C1 segment of cervical spinal cord (tissue), 14 donors: ENCODE results near the gene SMYD3.

Experiments used
- DNase-seq, 14 donors: peaks; one replicate each; lab custom pipeline; 2025; lab: John Stamatoyannopoulos, UW

SMYD3 gene

GRCh38 chr1:246215510-246215903, 291.6 kb downstream of the SMYD3 start:
- peak in 2 of 14 donors; percentile 3 to 14 for DNase-seq

- DNase-seq, result peak in 4 of 14 donors; percentile 3 to 33 (median 10)
These were observed 292.2 kb downstream of the SMYD3 start for GRCh38 chr1:246214708-246215509.

GRCh38 chr1:246213947-246214346, 293.1 kb downstream of the SMYD3 start:
- DNase-seq, result no peak

GRCh38 chr1:246213502-246213901, 293.6 kb downstream of the SMYD3 start:
- DNase-seq, result no peak

GRCh38 chr1:246213036-246213435, 294.0 kb downstream of the SMYD3 start:
- no peak for DNase-seq

- no peak for DNase-seq
These were observed 295.1 kb downstream of the SMYD3 start for GRCh38 chr1:246212013-246212412.

- DNase-seq, result no peak
These were observed 296.3 kb downstream of the SMYD3 start for GRCh38 chr1:246210756-246211155.

GRCh38 chr1:246208105-246208504, 299.0 kb downstream of the SMYD3 start:
- no peak for DNase-seq

GRCh38 chr1:246203180-246203579, 303.9 kb downstream of the SMYD3 start:
- no peak for DNase-seq

GRCh38 chr1:246200738-246201137, 306.3 kb downstream of the SMYD3 start:
- DNase-seq, result no peak

GRCh38 chr1:246200225-246200624, 306.9 kb downstream of the SMYD3 start:
- no peak for DNase-seq

- peak in 1 of 14 donors; percentile 18 for DNase-seq
These were observed 307.9 kb downstream of the SMYD3 start for GRCh38 chr1:246199086-246199645.

GRCh38 chr1:246198115-246198816, 308.8 kb downstream of the SMYD3 start:
- DNase-seq, result no peak

- no peak for DNase-seq
These were observed 310.0 kb downstream of the SMYD3 start for GRCh38 chr1:246197076-246197475.

GRCh38 chr1:246195296-246195695, 311.8 kb downstream of the SMYD3 start:
- DNase-seq, result no peak

GRCh38 chr1:246193537-246193936, 313.5 kb downstream of the SMYD3 start:
- DNase-seq, result no peak

- DNase-seq, result no peak
These were observed 318.0 kb downstream of the SMYD3 start for GRCh38 chr1:246189126-246189525.

- DNase-seq, result no peak
These were observed 319.2 kb downstream of the SMYD3 start for GRCh38 chr1:246187834-246188372.

GRCh38 chr1:246184503-246184902, 322.6 kb downstream of the SMYD3 start:
- DNase-seq, result no peak

- DNase-seq, result no peak
These were observed 324.8 kb downstream of the SMYD3 start for GRCh38 chr1:246182149-246182851.

- DNase-seq, result no peak
These were observed 325.8 kb downstream of the SMYD3 start for GRCh38 chr1:246181241-246181640.

GRCh38 chr1:246179401-246179800, 327.7 kb downstream of the SMYD3 start:
- DNase-seq, result no peak
